ENCODE data around the gene RHCG. TPM values are rescaled to one million over a fixed set of nuclear protein-coding genes. Genes with fewer than 3 reads are reported as not detected.

RHCG gene
- total RNA-seq = under 1 TPM in 1 of 2 donors, not detected in 1; 0.69 TPM

DNA sequence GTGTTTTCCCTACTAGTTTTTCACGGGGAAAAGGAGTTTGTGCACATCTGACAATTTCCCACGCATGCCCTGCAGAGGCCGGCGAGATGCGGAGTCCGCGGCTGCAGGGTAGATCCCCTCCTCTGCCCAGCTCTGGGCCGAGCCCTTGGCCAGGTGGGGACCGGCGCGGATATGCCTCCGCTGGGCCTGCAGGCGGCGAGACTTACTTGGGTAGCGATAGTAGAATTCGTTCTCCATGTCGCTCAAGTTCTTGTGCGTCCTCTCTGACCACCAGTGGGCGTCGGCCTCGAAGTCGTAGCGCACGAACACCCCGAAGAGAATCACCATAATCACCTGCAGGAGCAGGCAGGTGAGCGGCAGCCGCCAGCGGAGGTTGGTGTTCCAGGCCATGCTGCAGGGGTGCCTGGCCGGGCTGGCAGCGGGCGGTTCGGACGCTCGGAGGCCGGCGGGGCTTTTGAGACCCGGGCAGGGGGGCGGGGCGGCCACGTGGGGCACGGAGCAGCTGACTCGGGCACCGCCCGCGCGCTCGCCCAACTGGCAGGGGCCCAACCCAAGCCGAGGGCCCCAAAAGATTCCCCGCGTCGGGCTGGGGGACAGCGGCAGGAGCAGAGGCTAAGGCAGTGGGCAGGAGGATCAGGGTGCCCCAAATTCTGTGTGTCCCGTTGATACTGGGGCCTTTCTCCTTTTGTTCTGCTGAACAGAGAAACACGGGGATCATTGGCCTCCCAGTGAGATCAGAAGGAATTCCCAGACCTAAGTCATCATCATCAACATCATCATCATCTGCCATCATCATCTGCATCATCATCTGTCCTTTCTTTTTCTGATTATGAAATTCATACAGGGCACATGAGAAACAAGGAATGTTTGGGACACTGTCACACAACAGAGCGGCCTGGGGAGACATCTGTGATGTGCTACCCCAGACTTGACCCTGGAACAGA, at the start of gene RHCG:
TSS of gene RHCG (minus strand) at position 429 of the 944 bp plus-strand sequence. CDS start at position 390, 39 bp downstream.

Other genes with a start within 250 kb of the RHCG start
- gene POLG, start 161.8 kb downstream of the RHCG start, total RNA-seq = 10 to 100 TPM; 61.3 to 76.6 TPM
- 10 to 100 TPM in 1 of 2 donors, 1 to 10 TPM in 1; 5.2 to 12.0 TPM for gene TICRR, start 78.9 kb upstream of the RHCG start, total RNA-seq
- 1 to 10 TPM; 3.8 to 5.7 TPM for gene KIF7, start 158.9 kb upstream of the RHCG start, total RNA-seq
- gene PLIN1, start 182.8 kb upstream of the RHCG start, total RNA-seq = not detected
- 1 to 10 TPM; 6.3 to 6.9 TPM for gene PEX11A, start 194.2 kb upstream of the RHCG start, total RNA-seq
- under 1 TPM; under 0.01 TPM for gene WDR93, start 194.2 kb upstream of the RHCG start, total RNA-seq

Measured in melanocyte of skin (primary cell).